Frontal cortex (tissue), 4 donors: Measurements from ENCODE around the gene LUC7L. TPM values are rescaled to one million over a fixed set of nuclear protein-coding genes. Genes with fewer than 3 reads are reported as not detected.
A peak's percentile ranks its signal among the peaks of the same experiment; 100 is the strongest.
"Not testable (repeated sequence)": the region's sequence is repeated elsewhere in the genome, so short reads cannot be mapped to it uniquely, and the experiment has no call there.

ENCODE experiments used
- DNase-seq, 2 donors: peaks; one replicate each; pipeline ENCODE4 v3.0.0; 2012; ENCODE audit warnings: low spot score in 2 of 2
- FAIRE-seq: peaks from 2 replicates; lab custom pipeline; 2012; peaks lifted over from hg19 to GRCh38; lab: Jason Lieb, UNC
- total RNA-seq: library from RNA; depleted of rRNA; stranded (reverse); fragments of >200 nt; gene quantifications from one replicate; pipeline ENCODE4 v1.2.3, GENCODE V29; 2014
- donor health status: control.
- donor health status: control.
- donor health status: control.

Gene LUC7L
- total RNA-seq, 1 donor from 2014 or later: 75.0 TPM

- FAIRE-seq: no peak
- peak in 1 of 2 donors; percentile 9 for DNase-seq
Measured at GRCh38 chr16:185213-185612, 44.0 kb downstream of the LUC7L start.

GRCh38 chr16:183005-183404, 46.2 kb downstream of the LUC7L start:
- no peak for FAIRE-seq
- no peak for DNase-seq

- no peak for DNase-seq
- no peak for FAIRE-seq
Measured at GRCh38 chr16:181565-182021, 47.7 kb downstream of the LUC7L start.

GRCh38 chr16:180681-181564, 48.3 kb downstream of the LUC7L start:
- FAIRE-seq: no peak
- DNase-seq: peak; percentile 85 to 89

- DNase-seq (peak in 1 of 2 donors; percentile 58), FAIRE-seq (no peak)
Measured at GRCh38 chr16:180101-180675, 49.1 kb downstream of the LUC7L start, which contains the start of gene HBQ1. HBQ1 (plus strand) TSS chr16:180459; CDS start chr16:180487, 28 bp downstream.

- peak in 1 of 2 donors; percentile 31 for DNase-seq
Measured at GRCh38 chr16:179211-180092, 49.8 kb downstream of the LUC7L start.

GRCh38 chr16:178668-179015, 50.6 kb downstream of the LUC7L start:
- DNase-seq: no peak
- FAIRE-seq: no peak

More at GRCh38 chr16:179211-180092, 49.8 kb downstream of the LUC7L start:
- no peak for FAIRE-seq

- FAIRE-seq (no peak), DNase-seq (no peak)
Measured at GRCh38 chr16:177981-178667, 51.1 kb downstream of the LUC7L start.

GRCh38 chr16:177394-177822, 51.8 kb downstream of the LUC7L start:
- FAIRE-seq: no peak
- DNase-seq: no peak

- not testable (repeated sequence) for FAIRE-seq, DNase-seq
Measured at GRCh38 chr16:176477-177382, 52.5 kb downstream of the LUC7L start, which contains the start of gene HBA1. HBA1 (plus strand) TSS chr16:176680; CDS start chr16:176717, 37 bp downstream.

GRCh38 chr16:176006-176405, 53.2 kb downstream of the LUC7L start:
- not testable (repeated sequence) for FAIRE-seq

GRCh38 chr16:175011-175949, 54.0 kb downstream of the LUC7L start:
- FAIRE-seq: no peak
- DNase-seq: no peak

More at GRCh38 chr16:176006-176405, 53.2 kb downstream of the LUC7L start:
- not testable (repeated sequence) for DNase-seq

- FAIRE-seq, DNase-seq: not testable (repeated sequence)
Measured at GRCh38 chr16:173928-174769, 55.1 kb downstream of the LUC7L start.

GRCh38 chr16:173211-173854, 55.9 kb downstream of the LUC7L start:
- DNase-seq, FAIRE-seq: not testable (repeated sequence)

GRCh38 chr16:172374-172941, 56.8 kb downstream of the LUC7L start, which contains the start of gene HBA2:
HBA2 (plus strand) TSS chr16:172876; CDS start chr16:172913, 37 bp downstream.
- FAIRE-seq: not testable (repeated sequence)

More at GRCh38 chr16:172374-172941, 56.8 kb downstream of the LUC7L start, which contains the start of gene HBA2:
- DNase-seq: not testable (repeated sequence)
